ENCODE measurements around the gene PDCD10.
A peak's percentile ranks its signal among the peaks of the same experiment; 100 is the strongest.

The PDCD10 gene

GRCh38 chr3:167734498-167735232 lies at the start of gene PDCD10:
TSS of gene PDCD10 (minus strand) at chr3:167734892. CDS start at chr3:167720157, 14,735 bp downstream.
- Histone ChIP-seq H3K9ac (peak within 1 kb of the TSS; percentile 54), H3K79me2 (ENCODE audit: insufficient read depth, low read depth) (peaks cover 47% of the 10 kb centered on the region), H4K20me1 (ENCODE audit: insufficient read depth) (peaks cover 6% of the 10 kb centered on the region; the same call in 1 of the 2 replicates)

GRCh38 chr3:167783781-167784180 lies 49.1 kb upstream of the PDCD10 start:
- Histone ChIP-seq H3K4me2 (no peak overlapping the region), H3K27me3 (ENCODE audit: insufficient read depth, low read depth) (no peaks in the 10 kb centered on the region), H3K36me3 (ENCODE audit: insufficient read depth) (no peaks in the 10 kb centered on the region), H3K9ac (no peak overlapping the region), H3K27ac (no peak overlapping the region), H2AFZ (ENCODE audit: low read depth) (no peak overlapping the region), H3K4me3 (IDR thresholded peaks at IDR 0.05; ENCODE audit: insufficient read depth, low read depth, low read length) (no peak overlapping the region), H3K4me1 (ENCODE audit: low read depth, poor library complexity, severe bottlenecking) (no peaks in the 10 kb centered on the region), H3K79me2 (ENCODE audit: insufficient read depth, low read depth) (no peaks in the 10 kb centered on the region), H4K20me1 (ENCODE audit: insufficient read depth) (no peaks in the 10 kb centered on the region)
- TF ChIP-seq CTCF (conservative IDR thresholded peaks at IDR 0.05; ENCODE audit: low read depth, low read length) = no peak

More at GRCh38 chr3:167734498-167735232, at the start of gene PDCD10:
- no peak for TF ChIP-seq CTCF (conservative IDR thresholded peaks at IDR 0.05; ENCODE audit: low read depth, low read length)
- peak within 1 kb of the TSS; percentile 94 for H2AFZ ChIP-seq (ENCODE audit: low read depth)
- H3K27ac ChIP-seq = peak within 1 kb of the TSS; percentile 68
- H3K4me2 ChIP-seq = peak within 1 kb of the TSS; percentile 96
- H3K4me3 ChIP-seq (IDR thresholded peaks at IDR 0.05; ENCODE audit: insufficient read depth, low read depth, low read length) = peak within 1 kb of the TSS; percentile 82
- no peaks in the 10 kb centered on the region for H3K27me3 ChIP-seq (ENCODE audit: insufficient read depth, low read depth)
- peaks cover 21% of the 10 kb centered on the region for H3K4me1 ChIP-seq (ENCODE audit: low read depth, poor library complexity, severe bottlenecking)
- no peaks in the 10 kb centered on the region for H3K36me3 ChIP-seq (ENCODE audit: insufficient read depth)

- Histone ChIP-seq H2AFZ (ENCODE audit: low read depth) (no peak overlapping the region), H3K27ac (no peak overlapping the region), H3K27me3 (ENCODE audit: insufficient read depth, low read depth) (no peaks in the 10 kb centered on the region), H3K4me2 (no peak overlapping the region), H3K79me2 (ENCODE audit: insufficient read depth, low read depth) (no peaks in the 10 kb centered on the region), H4K20me1 (ENCODE audit: insufficient read depth) (no peaks in the 10 kb centered on the region), H3K4me3 (IDR thresholded peaks at IDR 0.05; ENCODE audit: insufficient read depth, low read depth, low read length) (no peak overlapping the region), H3K4me1 (ENCODE audit: low read depth, poor library complexity, severe bottlenecking) (no peaks in the 10 kb centered on the region), H3K36me3 (ENCODE audit: insufficient read depth) (no peaks in the 10 kb centered on the region), H3K9ac (no peak overlapping the region)
- TF ChIP-seq CTCF (conservative IDR thresholded peaks at IDR 0.05; ENCODE audit: low read depth, low read length) = no peak
These were observed 45.7 kb upstream of the PDCD10 start for GRCh38 chr3:167780214-167780883.

- no peak overlapping the region for H2AFZ ChIP-seq (ENCODE audit: low read depth)
- no peak overlapping the region for H3K27ac ChIP-seq
- no peak for TF ChIP-seq CTCF (conservative IDR thresholded peaks at IDR 0.05; ENCODE audit: low read depth, low read length)
- H4K20me1 ChIP-seq (ENCODE audit: insufficient read depth) = no peaks in the 10 kb centered on the region
- H3K9ac ChIP-seq = no peak overlapping the region
- H3K36me3 ChIP-seq (ENCODE audit: insufficient read depth) = no peaks in the 10 kb centered on the region
- no peaks in the 10 kb centered on the region for H3K79me2 ChIP-seq (ENCODE audit: insufficient read depth, low read depth)
- H3K4me1 ChIP-seq (ENCODE audit: low read depth, poor library complexity, severe bottlenecking) = no peaks in the 10 kb centered on the region
- no peak overlapping the region for H3K4me3 ChIP-seq (IDR thresholded peaks at IDR 0.05; ENCODE audit: insufficient read depth, low read depth, low read length)
- H3K27me3 ChIP-seq (ENCODE audit: insufficient read depth, low read depth) = no peaks in the 10 kb centered on the region
- H3K4me2 ChIP-seq = no peak overlapping the region
These were observed 42.7 kb upstream of the PDCD10 start for GRCh38 chr3:167777356-167777755.
